ENCODE data around the gene FBXO21.
A peak's percentile ranks its signal among the peaks of the same experiment; 100 is the strongest.
"Not testable (repeated sequence)": the region's sequence is repeated elsewhere in the genome, so short reads cannot be mapped to it uniquely, and the experiment has no call there.

The FBXO21 gene

GRCh38 chr12:117134721-117135120, 55.5 kb downstream of the FBXO21 start:
- no peak for DNase-seq

- DNase-seq, result no peak
These were observed 56.2 kb downstream of the FBXO21 start for GRCh38 chr12:117134059-117134458.

- DNase-seq, result peak in 1 of 3 experiments; percentile 71
These were observed 59.5 kb downstream of the FBXO21 start for GRCh38 chr12:117130801-117131200.

- no peak for DNase-seq
These were observed 60.9 kb downstream of the FBXO21 start for GRCh38 chr12:117129391-117129790.

GRCh38 chr12:117127933-117128823, 62.1 kb downstream of the FBXO21 start:
- no peak for DNase-seq

- no peak for DNase-seq
These were observed 63.9 kb downstream of the FBXO21 start for GRCh38 chr12:117126335-117126734.

GRCh38 chr12:117125767-117126166, 64.5 kb downstream of the FBXO21 start:
- no peak for DNase-seq

- no peak for DNase-seq
These were observed 65.0 kb downstream of the FBXO21 start for GRCh38 chr12:117125272-117125613.

- DNase-seq, result no peak
These were observed 65.6 kb downstream of the FBXO21 start for GRCh38 chr12:117124421-117125271.

GRCh38 chr12:117121441-117121840, 68.8 kb downstream of the FBXO21 start:
- no peak for DNase-seq

GRCh38 chr12:117120787-117121186, 69.5 kb downstream of the FBXO21 start:
- DNase-seq, result peak in 1 of 3 experiments; percentile 94

- DNase-seq, result peak; percentile 48 to 77 (median 70)
These were observed 70.6 kb downstream of the FBXO21 start for GRCh38 chr12:117119592-117120198.

GRCh38 chr12:117118838-117119591, 71.3 kb downstream of the FBXO21 start:
- peak; percentile 45 to 68 (median 61) for DNase-seq

GRCh38 chr12:117114784-117115183, 75.5 kb downstream of the FBXO21 start:
- DNase-seq, result peak; percentile 43 to 88 (median 79)

- DNase-seq, result no peak
These were observed 77.0 kb downstream of the FBXO21 start for GRCh38 chr12:117113231-117113630.

GRCh38 chr12:117111821-117112595, 78.3 kb downstream of the FBXO21 start:
- DNase-seq, result peak; percentile 86 to 99 (median 98)

- DNase-seq, result peak; percentile 81 to 94 (median 93)
These were observed 78.9 kb downstream of the FBXO21 start for GRCh38 chr12:117111386-117111785.

- no peak for DNase-seq
These were observed 80.2 kb downstream of the FBXO21 start for GRCh38 chr12:117109943-117110635.

GRCh38 chr12:117105902-117106301, 84.4 kb downstream of the FBXO21 start:
- peak in 1 of 3 experiments; percentile 92 for DNase-seq

GRCh38 chr12:117104003-117104402, 86.3 kb downstream of the FBXO21 start:
- DNase-seq, result not testable (repeated sequence)

GRCh38 chr12:117102800-117103181, 87.5 kb downstream of the FBXO21 start:
- DNase-seq, result no peak

Measured in NCI-H1417 (cell line).